Activated T-cell treated with anti-CD3 and anti-CD28 coated beads, Interleukin-2, amount 50 U/mL, for 72 hours (primary cell): ENCODE data around the gene MPV17L. TPM values are rescaled to one million over a fixed set of nuclear protein-coding genes. Genes with fewer than 3 reads are reported as not detected.

Source experiments
- total RNA-seq, 2 donors: library from RNA; stranded (reverse); gene quantifications; one replicate each; pipeline ENCODE4 v1.2.3, GENCODE V29; 2022

MPV17L gene
- total RNA-seq, 2 donors from 2014 or later, result 0.05 to 0.17 TPM

Other genes starting within 250 kb of the MPV17L start
- 1 to 10 TPM in 1 of 2 donors, under 1 TPM in 1; 0.39 to 9.1 TPM for gene NPIPA5, start 17.5 kb upstream of the MPV17L start, total RNA-seq
- 10 to 100 TPM; 22.3 to 30.7 TPM for gene BMERB1, start 38.8 kb downstream of the MPV17L start, total RNA-seq
- 10 to 100 TPM; 74.3 TPM for gene MARF1, start 247.4 kb downstream of the MPV17L start, total RNA-seq